GM18909 (cell line): ENCODE measurements around the gene ESRRB.
"Not testable (repeated sequence)": the region's sequence is repeated elsewhere in the genome, so short reads cannot be mapped to it uniquely, and the experiment has no call there.

Source experiments
- ATAC-seq: cut with Tn5 transposase; IDR thresholded peaks from one replicate; pipeline ENCODE4 v1.9.1; 2021; ENCODE audit warnings: mild to moderate bottlenecking; ENCODE audit not compliant: unreplicated experiment, poor library complexity

ESRRB gene

DNA sequence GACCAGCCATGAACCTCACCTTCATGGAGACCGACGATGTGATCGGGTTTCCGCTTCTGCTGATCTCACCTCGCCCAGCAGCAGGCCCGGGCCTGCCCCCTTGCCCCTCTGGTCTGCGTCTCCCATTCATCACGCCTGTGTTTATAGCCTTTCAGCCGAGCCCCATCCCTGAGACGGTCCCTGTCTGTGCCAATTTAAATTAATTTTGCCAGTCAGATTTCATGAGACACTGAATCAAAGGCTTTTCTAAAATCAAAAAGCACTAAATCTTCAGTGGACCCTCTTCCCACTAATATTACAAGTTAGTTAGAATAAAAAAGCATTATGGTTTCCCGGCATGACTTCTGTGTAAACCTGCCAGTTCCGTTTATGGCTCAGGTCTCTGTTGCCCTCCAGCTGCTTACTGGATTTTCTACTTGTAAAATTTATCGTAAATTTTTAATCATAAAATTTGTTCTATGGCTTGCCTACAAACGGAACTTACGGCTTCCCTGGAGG, 155.9 kb downstream of the ESRRB start:
- no peak for ATAC-seq

DNA sequence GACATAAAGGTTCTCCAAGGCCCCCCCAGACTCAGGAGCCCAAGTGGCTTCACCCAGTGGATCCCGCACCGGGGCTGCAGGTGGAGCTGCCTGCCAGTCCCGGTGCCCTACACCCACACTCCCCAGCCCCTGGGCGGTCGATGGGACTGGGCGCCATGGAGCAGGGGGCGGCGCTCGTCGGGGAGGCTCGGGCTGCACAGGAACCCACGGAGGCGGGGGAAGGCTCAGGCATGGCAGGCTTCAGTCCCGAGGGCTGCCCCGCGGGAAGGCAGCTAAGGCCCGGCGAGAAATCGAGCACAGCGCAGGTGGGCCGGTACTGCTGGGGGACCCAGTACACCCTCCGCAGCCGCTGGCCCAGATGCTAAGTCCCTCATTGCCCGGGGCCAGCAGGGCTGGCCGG, 160.7 kb downstream of the ESRRB start:
- ATAC-seq, result not testable (repeated sequence)

DNA sequence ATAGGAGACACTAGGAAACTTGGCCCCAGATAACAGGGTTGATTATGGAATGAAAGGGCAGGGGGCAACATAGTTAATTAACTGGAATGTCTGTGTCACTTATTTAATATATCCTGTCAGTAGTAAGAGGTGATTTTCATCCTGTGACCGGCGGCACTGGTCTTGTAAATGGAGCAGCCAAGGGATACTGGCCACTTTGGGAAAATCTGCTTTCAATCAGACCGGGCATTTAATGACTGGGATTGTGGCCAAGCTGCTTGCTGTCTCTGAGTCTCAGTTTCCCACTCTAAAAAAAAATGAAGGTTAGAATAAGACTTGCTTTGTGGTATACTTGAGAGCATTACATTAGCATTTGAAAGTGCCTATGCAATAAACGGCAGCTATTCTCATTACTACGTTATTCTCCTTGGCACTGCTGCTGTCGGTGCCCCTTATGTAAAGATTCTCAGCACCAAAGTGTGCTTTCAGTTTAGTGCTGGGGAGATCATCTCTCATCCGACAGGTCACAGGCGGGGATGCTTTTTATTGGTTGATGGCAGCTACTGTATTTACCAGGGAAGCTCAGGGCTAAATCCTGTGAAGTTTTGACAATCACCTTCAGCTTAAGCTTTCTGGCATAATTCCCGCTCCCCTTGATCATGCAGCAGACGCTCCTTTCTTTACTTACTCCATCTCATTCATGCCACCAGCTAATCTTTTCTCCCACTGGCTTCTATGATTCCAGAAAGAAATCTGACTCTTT, 162.1 kb downstream of the ESRRB start:
- no peak for ATAC-seq

DNA sequence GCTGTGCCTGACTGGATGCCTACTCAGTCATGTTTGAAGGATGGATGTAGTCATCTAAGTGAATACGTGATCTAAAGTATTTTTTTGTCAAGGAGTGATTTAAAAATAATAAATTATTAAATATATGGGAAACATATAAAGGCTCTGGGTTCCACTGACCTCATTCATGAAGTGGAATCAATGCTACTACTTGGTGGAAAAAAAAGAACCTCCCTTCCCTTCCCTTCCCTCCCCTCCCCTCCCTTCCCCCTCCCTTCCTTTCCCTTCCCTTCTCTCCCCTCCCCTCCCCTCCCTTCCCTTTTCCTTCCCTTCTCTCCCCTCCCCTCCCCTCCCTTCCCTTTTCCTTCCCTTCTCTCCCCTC, 162.7 kb downstream of the ESRRB start:
- ATAC-seq, result no peak

DNA sequence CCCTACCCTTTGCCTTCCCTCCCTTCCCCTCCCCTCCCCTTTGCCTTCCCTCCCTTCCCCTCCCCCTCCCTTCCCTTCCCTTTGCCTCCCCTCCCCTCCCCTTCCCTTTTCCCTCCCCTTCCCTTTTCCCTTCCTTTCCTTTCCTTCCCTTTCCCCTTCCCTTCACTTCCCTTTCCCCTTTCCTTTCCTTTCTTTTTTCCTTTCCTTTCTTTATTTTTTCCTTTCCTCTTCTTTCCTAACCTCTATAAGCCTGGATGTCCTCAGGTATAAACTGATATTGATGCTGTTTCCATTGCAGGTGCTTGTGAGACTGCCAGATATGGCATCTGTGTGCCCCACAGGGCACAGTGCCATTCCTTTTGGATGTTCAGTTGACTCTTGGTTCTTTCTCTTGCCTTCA, 163.2 kb downstream of the ESRRB start:
- ATAC-seq, result no peak

DNA sequence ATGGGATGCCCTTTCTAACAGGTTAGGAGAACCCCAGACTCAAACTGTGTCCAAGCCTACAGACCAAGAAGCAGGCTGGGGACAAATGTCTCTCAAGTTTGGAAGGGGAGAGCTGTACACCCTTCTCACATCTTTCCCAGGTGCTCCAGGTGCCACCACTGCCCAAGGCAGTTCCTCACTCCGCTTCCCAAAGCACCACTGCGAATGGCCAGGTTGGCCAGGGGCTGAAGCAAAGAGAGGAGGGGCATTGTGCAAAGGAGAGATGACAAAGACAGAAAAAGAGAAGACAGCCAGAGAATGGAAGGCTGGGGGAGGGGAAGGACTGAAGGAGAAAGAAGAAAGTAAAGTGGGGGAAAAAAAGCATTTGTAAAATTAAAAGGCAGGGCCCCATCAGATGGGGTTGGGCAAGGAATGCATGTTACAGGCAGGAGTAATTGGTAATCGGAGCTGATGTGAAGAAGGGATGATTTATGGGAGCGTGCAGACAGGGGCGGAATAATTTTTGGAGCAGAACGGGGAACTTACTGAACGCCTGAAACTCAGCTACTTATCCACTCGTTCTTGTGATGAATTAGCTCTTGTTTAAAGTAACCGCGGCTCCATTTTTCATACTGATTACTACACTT, 165.8 kb downstream of the ESRRB start:
- ATAC-seq, result no peak

DNA sequence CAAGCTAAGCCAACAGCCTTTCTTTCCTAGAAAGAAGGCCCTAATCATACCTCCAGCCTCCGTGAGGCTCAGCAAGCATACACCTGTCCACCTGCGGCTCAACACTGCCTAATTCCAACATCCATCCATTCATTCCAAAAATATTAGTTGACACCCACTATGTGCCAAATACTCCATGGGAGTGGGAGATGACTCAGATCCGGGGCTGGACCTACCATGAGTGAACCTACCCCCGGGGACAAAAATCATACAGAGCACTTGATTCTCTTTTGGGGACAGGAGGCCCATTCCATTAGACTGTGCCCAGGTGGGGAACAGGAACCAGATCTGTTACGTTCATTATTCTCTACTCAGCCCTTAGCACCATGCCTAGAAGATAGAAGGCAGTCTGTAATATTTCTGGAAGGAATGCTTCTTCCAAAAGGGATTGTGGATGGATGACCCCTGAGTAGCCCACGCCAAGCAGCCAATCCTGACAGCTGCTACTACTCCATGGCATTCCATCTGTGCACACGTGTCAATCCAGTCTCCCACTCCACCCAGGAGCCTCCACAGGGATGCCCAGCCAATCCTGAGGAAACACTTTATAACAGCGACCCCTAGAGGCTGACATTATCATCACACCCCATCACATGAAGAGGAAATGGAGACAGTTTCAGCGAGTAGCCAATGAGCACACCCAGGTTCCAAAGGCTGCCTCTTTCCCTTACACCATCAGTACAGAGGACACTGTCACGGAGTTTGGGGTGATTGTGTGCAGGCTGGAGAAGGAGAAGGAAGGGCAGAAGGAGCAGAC, 170.7 kb downstream of the ESRRB start:
- ATAC-seq, result no peak

DNA sequence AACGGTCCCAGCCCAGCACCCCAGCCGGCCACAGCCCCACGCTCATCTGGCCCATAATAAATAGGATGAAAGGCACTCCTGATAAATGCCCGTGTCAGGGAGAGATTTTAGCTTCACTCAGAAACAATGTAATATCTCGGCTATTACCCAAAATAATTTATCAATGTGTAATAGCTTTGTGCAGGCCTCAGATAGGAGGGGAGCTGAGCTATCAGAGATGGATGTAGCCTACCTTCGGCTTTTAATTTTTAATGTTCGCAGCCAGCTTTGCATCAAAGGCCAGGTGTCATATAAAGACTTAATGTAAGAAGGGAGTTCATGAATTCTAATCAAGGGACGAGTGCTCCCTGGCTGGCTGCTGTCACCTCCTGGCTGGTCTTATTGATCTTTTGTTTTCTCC, 171.9 kb downstream of the ESRRB start:
- ATAC-seq, result no peak

DNA sequence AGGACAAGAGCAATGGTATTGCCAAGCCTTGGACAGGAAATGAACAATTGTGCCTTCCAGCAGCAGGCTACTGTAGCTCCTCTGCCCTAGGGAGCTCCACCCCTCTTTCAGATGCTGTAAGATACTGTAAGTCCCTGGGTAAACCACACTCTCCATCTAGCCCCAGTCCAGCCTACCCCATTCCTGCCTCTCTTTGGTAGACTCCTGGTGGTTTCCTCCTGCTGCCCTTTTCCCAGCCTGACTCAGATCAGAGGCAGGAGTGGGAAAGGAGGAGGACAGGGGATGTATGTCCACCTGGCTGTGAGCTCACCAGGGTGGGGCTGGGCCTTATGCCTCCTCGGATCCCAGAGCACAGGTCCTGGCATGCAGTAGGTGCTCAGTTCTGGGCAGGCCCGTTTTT, 174.6 kb downstream of the ESRRB start:
- ATAC-seq, result no peak

DNA sequence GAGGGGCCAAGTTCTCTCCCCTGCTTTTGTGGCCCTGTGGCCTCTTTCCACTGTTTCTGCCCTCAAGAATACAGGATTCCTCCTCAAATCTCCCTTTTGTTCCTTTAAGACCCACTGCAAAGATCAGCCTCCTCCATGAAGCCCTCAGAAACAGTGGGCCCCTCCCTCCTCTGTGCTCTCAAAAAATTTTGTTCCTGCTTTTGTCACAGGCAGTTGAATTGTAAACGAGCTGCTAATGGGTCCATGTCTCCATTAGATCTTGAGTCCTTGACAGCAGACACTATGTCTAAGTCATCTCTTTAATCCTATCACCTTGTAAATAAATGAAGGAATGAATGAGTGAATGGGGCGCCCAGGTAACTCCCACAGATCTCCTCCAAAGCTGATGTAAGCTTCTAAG, 175.2 kb downstream of the ESRRB start:
- ATAC-seq, result no peak
